Right cardiac atrium (tissue), 5 donors: ENCODE results near the gene NTRK2. TPM values are rescaled to one million over a fixed set of nuclear protein-coding genes. Genes with fewer than 3 reads are reported as not detected.

ENCODE experiments used
- ATAC-seq, 2 donors: fragments of 200-7000 bp; cut with Tn5 transposase; one replicate each; pipeline versions ENCODE4 v1.8.0 to v1.9.1; 2020; ENCODE audit warnings: moderate library complexity in 2 of 2, mild to moderate bottlenecking in 1 of 2
- DNase-seq, 3 donors: peaks; one replicate each; pipeline ENCODE4 v3.0.0-alpha.2; 2020
- H3K27ac ChIP-seq: one replicate; pipeline ENCODE4 v1.5.1; 2013; ENCODE audit warnings: mild to moderate bottlenecking, low read length, control low read depth, moderate library complexity
- H3K27me3 ChIP-seq: one replicate; pipeline ENCODE4 v1.6.1; 2013; ENCODE audit not compliant: control insufficient read depth, insufficient read depth
- H3K4me1 ChIP-seq: one replicate; pipeline ENCODE4 v1.6.1; 2013; ENCODE audit warnings: low read length; ENCODE audit not compliant: control insufficient read depth, insufficient read depth
- H3K4me3 ChIP-seq: one replicate; pipeline ENCODE4 v1.5.1; 2013; ENCODE audit warnings: low read length, control low read depth
- H3K9me3 ChIP-seq: one replicate; pipeline ENCODE4 v1.6.1; 2013; ENCODE audit warnings: low read length; ENCODE audit not compliant: control insufficient read depth
- WGBS: extraction: QIAGEN DNeasy Blood & Tissue Kit; methylation state at CpG from one replicate; pipeline ENCODE4 v1.1.7; 2013; 5-methylcytosine and 5-hydroxymethylcytosine counted together
- intact Hi-C, 4 donors: fragments of 100-400 bp; cut with DNase I; formaldehyde crosslinking; loops; one replicate each; pipeline versions ENCODE4 v1.11.0 to v1.14.0; 2022 to 2023
- polyA plus RNA-seq: library from polyadenylated mRNA; stranded (reverse); fragments of 200-250 nt; gene quantifications from one replicate; pipeline ENCODE4 v1.2.3, GENCODE V29; 2013
- total RNA-seq, 4 donors: library from RNA; stranded (reverse); fragmentation: NEBNext Ultra II Directional; extraction: Animal tissue kit (Norgen Biotek cat#: 25700); gene quantifications; one replicate each; pipeline ENCODE4 v1.2.1, GENCODE V29; 2021
- donor health status: healthy with polysubstance abuse.
- donor health status: DM: no; HTN: yes; CAD: no.
- donor health status: DM: no; HTN: no; CAD: no.
- donor health status: DM: no; HTN: yes; CAD: no; lungs with severe emphysema.
- donor health status: DM: yes; HTN: yes; CAD: no.

NTRK2 gene
- total and polyA plus RNA-seq, 5 donors: 9.6 to 55.3 (median 34.7) TPM

GRCh38 chr9:84681516-84682285 is 12.2 kb downstream of the NTRK2 start:
- H3K4me3 ChIP-seq: no peak overlapping the region
- H3K9me3 ChIP-seq: no peaks in the 10 kb centered on the region
- ATAC-seq (no peak), DNase-seq (no peak)
- no peak overlapping the region for H3K27ac ChIP-seq
- no peaks in the 10 kb centered on the region for H3K27me3 ChIP-seq
- H3K4me1 ChIP-seq: no peaks in the 10 kb centered on the region
- 94% methylated on average over 6 of the region's 6 CpGs for WGBS
- intact Hi-C loops: no loop called here

- Histone ChIP-seq H3K4me1 (no peaks in the 10 kb centered on the region), H3K9me3 (no peaks in the 10 kb centered on the region), H3K4me3 (no peak overlapping the region), H3K27ac (no peak overlapping the region), H3K27me3 (no peaks in the 10 kb centered on the region)
- no peak for DNase-seq
- intact Hi-C loops: no loop called here
- WGBS: 77% methylated on average over 1 of the region's 1 CpG
- no peak for ATAC-seq
These were observed 16.5 kb downstream of the NTRK2 start for GRCh38 chr9:84686068-84686467.

GRCh38 chr9:84688956-84689355 is 19.4 kb downstream of the NTRK2 start:
- Histone ChIP-seq H3K27me3 (no peaks in the 10 kb centered on the region), H3K4me3 (no peak overlapping the region), H3K4me1 (peaks cover 2% of the 10 kb centered on the region), H3K9me3 (no peaks in the 10 kb centered on the region), H3K27ac (no peak overlapping the region)
- intact Hi-C loops: no loop called here
- 73% methylated on average over 4 of the region's 4 CpGs for WGBS
- ATAC-seq: no peak
- DNase-seq: no peak

GRCh38 chr9:84691634-84692033 is 22.1 kb downstream of the NTRK2 start:
- no peak overlapping the region for H3K27ac ChIP-seq
- H3K9me3 ChIP-seq: no peaks in the 10 kb centered on the region
- no peaks in the 10 kb centered on the region for H3K27me3 ChIP-seq
- DNase-seq (no peak), ATAC-seq (no peak)
- no peak overlapping the region for H3K4me3 ChIP-seq
- WGBS: 83% methylated on average over 5 of the region's 5 CpGs
- intact Hi-C loops: loop anchor here in 2 of 4 donors (10.0 kb wide), 3 partner anchors 253 to 453 kb away; no protein-coding TSS in a partner anchor
- peaks cover 2% of the 10 kb centered on the region for H3K4me1 ChIP-seq

- Histone ChIP-seq H3K9me3 (no peaks in the 10 kb centered on the region), H3K27me3 (no peaks in the 10 kb centered on the region), H3K4me1 (peaks cover 2% of the 10 kb centered on the region), H3K27ac (no peak overlapping the region), H3K4me3 (no peak overlapping the region)
- intact Hi-C loops: loop anchor here in 2 of 4 donors (10.0 kb wide), 3 partner anchors 251 to 451 kb away; no protein-coding TSS in a partner anchor
- ATAC-seq (no peak), DNase-seq (no peak)
- 71% methylated on average over 3 of the region's 3 CpGs for WGBS
These were observed 24.7 kb downstream of the NTRK2 start for GRCh38 chr9:84694248-84694647.

GRCh38 chr9:84697042-84697441 is 27.5 kb downstream of the NTRK2 start:
- Histone ChIP-seq H3K9me3 (no peaks in the 10 kb centered on the region), H3K27ac (no peak overlapping the region), H3K4me3 (no peak overlapping the region), H3K27me3 (no peaks in the 10 kb centered on the region), H3K4me1 (no peaks in the 10 kb centered on the region)
- ATAC-seq (peak in 1 of 2 donors; percentile 17), DNase-seq (no peak)
- intact Hi-C loops: loop anchor here in 2 of 4 donors (10.0 kb wide), 3 partner anchors 248 to 448 kb away; no protein-coding TSS in a partner anchor
- WGBS: 83% methylated on average over 8 of the region's 8 CpGs

GRCh38 chr9:84697509-84698114 is 28.1 kb downstream of the NTRK2 start:
- Histone ChIP-seq H3K9me3 (no peaks in the 10 kb centered on the region), H3K4me1 (no peaks in the 10 kb centered on the region), H3K4me3 (no peak overlapping the region), H3K27me3 (no peaks in the 10 kb centered on the region), H3K27ac (no peak overlapping the region)
- intact Hi-C loops: loop anchor here in 2 of 4 donors (10.0 kb wide), 3 partner anchors 247 to 447 kb away; no protein-coding TSS in a partner anchor
- DNase-seq (peak; percentile 68 to 90 (median 83)), ATAC-seq (peak; percentile 78 to 80)
- WGBS: 45% methylated on average over 4 of the region's 4 CpGs

GRCh38 chr9:84698323-84698722 is 28.8 kb downstream of the NTRK2 start:
- intact Hi-C loops: loop anchor here in 2 of 4 donors (10.0 kb wide), 3 partner anchors 246 to 446 kb away; no protein-coding TSS in a partner anchor
- H3K9me3 ChIP-seq: no peaks in the 10 kb centered on the region
- H3K27ac ChIP-seq: no peak overlapping the region
- no peak overlapping the region for H3K4me3 ChIP-seq
- ATAC-seq (no peak), DNase-seq (no peak)
- no peaks in the 10 kb centered on the region for H3K27me3 ChIP-seq
- H3K4me1 ChIP-seq: no peaks in the 10 kb centered on the region
- 89% methylated on average over 2 of the region's 2 CpGs for WGBS

GRCh38 chr9:84699984-84700383 is 30.5 kb downstream of the NTRK2 start:
- Histone ChIP-seq H3K27ac (no peak overlapping the region), H3K4me1 (no peaks in the 10 kb centered on the region), H3K4me3 (no peak overlapping the region), H3K27me3 (no peaks in the 10 kb centered on the region), H3K9me3 (no peaks in the 10 kb centered on the region)
- intact Hi-C loops: loop anchor here in 3 of 4 donors (10.0 kb wide), 3 partner anchors 245 to 445 kb away; no protein-coding TSS in a partner anchor
- 40% methylated on average over 1 of the region's 1 CpG for WGBS
- DNase-seq (no peak), ATAC-seq (no peak)

GRCh38 chr9:84701801-84702200 is 32.3 kb downstream of the NTRK2 start:
- Histone ChIP-seq H3K9me3 (no peaks in the 10 kb centered on the region), H3K27ac (no peak overlapping the region), H3K27me3 (no peaks in the 10 kb centered on the region), H3K4me1 (no peaks in the 10 kb centered on the region), H3K4me3 (no peak overlapping the region)
- WGBS: 89% methylated on average over 6 of the region's 6 CpGs
- ATAC-seq (no peak), DNase-seq (no peak)
- intact Hi-C loops: loop anchor here in 1 of 4 donors (10.0 kb wide), 1 partner anchor 253 kb away; no protein-coding TSS in a partner anchor

GRCh38 chr9:84702471-84702870 is 32.9 kb downstream of the NTRK2 start:
- Histone ChIP-seq H3K9me3 (no peaks in the 10 kb centered on the region), H3K4me1 (no peaks in the 10 kb centered on the region), H3K27me3 (no peaks in the 10 kb centered on the region), H3K4me3 (no peak overlapping the region), H3K27ac (no peak overlapping the region)
- intact Hi-C loops: loop anchor here in 1 of 4 donors (10.0 kb wide), 1 partner anchor 252 kb away; no protein-coding TSS in a partner anchor
- no peak for DNase-seq
- WGBS: 60% methylated on average over 1 of the region's 1 CpG
- ATAC-seq: peak in 1 of 2 donors; percentile 84
